Stimulated activated CD4-positive, alpha-beta T cell treated with anti-CD3 and anti-CD28 coated beads, Interleukin-4, amount 100 ng/mL, for 4 hours (primary cell): ENCODE data around the gene NBPF9.
"Not testable (repeated sequence)": the region's sequence is repeated elsewhere in the genome, so short reads cannot be mapped to it uniquely, and the experiment has no call there.

ENCODE experiments used
- DNase-seq, 2 experiments: peaks; one replicate each; pipeline ENCODE4 v3.0.0-alpha.2; 2020

NBPF9 gene

GRCh38 chr1:149013513-149013912, 89.8 kb downstream of the NBPF9 start:
- not testable (repeated sequence) for DNase-seq

GRCh38 chr1:149012599-149012998, 90.8 kb downstream of the NBPF9 start:
- DNase-seq = not testable (repeated sequence)

- not testable (repeated sequence) for DNase-seq
These were observed 93.6 kb downstream of the NBPF9 start for GRCh38 chr1:149009761-149010160.

- not testable (repeated sequence) for DNase-seq
These were observed 94.6 kb downstream of the NBPF9 start for GRCh38 chr1:149008769-149009168.

- DNase-seq = not testable (repeated sequence)
These were observed 95.0 kb downstream of the NBPF9 start for GRCh38 chr1:149008326-149008725.
